HepG2 (cell line): ENCODE data around the gene FSD1. TPM values are rescaled to one million over a fixed set of nuclear protein-coding genes. Genes with fewer than 3 reads are reported as not detected.

Source experiments
- ATAC-seq: fragments of 200-7000 bp; cut with Tn5 transposase; 3 replicates; pipeline ENCODE4 v1.9.1; 2020; ENCODE audit warnings: mild to moderate bottlenecking, moderate library complexity
- BruUV-seq: library from RNA; stranded (reverse); fragments of 400-500 nt; replicated peaks from 2 replicates; lab custom pipeline; 2021; lab: Mats Ljungman, UMichigan
- CTCF ChIA-PET: fragments of 300-600 bp; formaldehyde crosslinking; extraction: SDS; loops from one replicate; lab custom pipeline; 2021; ENCODE audit warnings: low total read pairs, inconsistent platforms, low intra/inter-chr PET ratio; lab: Yijun Ruan, JAX
- POLR2A ChIA-PET: fragments of 350-600 bp; sonication (Branson Sonifier 250); formaldehyde crosslinking; loops from one replicate; lab custom pipeline; 2020; ENCODE audit warnings: antibody characterized with exemption, inconsistent platforms; lab: Yijun Ruan, JAX
- DNase-seq: peaks from one replicate; pipeline ENCODE4 v3.0.0-alpha.2; 2015; ENCODE audit warnings: low spot score
- FAIRE-seq: peaks from 3 replicates; lab custom pipeline; 2011; peaks lifted over from hg19 to GRCh38; lab: Jason Lieb, UNC
- H2AFZ ChIP-seq: one replicate; pipeline ENCODE4 v1.6.1; 2011; ENCODE audit warnings: low read length, inconsistent platforms
- H3K27ac ChIP-seq: fragments of 300-600 bp; 3 replicates; pipeline ENCODE4 v1.8.0; 2011; ENCODE audit warnings: mixed run types, mild to moderate bottlenecking, mixed read lengths, low read length, inconsistent platforms; ENCODE audit not compliant: insufficient read depth; ENCODE audit errors: extremely low read length
- H3K27me3 ChIP-seq, 2 experiments: fragments of 200-600 bp in 1 of 2; 2 replicates in 1 of 2; 3 replicates in 1 of 2; pipeline versions ENCODE4 v1.6.0 to v1.8.0; 2011; ENCODE audit warnings: low read length in 2 of 2, mild to moderate bottlenecking in 2 of 2, moderate library complexity in 2 of 2, inconsistent platforms in 1 of 2; ENCODE audit not compliant: insufficient read depth in 2 of 2, control insufficient read depth in 1 of 2
- H3K36me3 ChIP-seq, 2 experiments: fragments of 200-600 bp in 1 of 2; replicated peaks in 1 of 2; 2 replicates in 1 of 2; 3 replicates in 1 of 2; pipeline versions ENCODE4 v1.5.1 to v1.8.0; 2011; ENCODE audit warnings: low read length in 2 of 2, inconsistent platforms in 1 of 2; ENCODE audit not compliant: insufficient read depth in 2 of 2, control insufficient read depth in 1 of 2
- H3K4me1 ChIP-seq: 2 replicates; pipeline ENCODE4 v1.5.1; 2012; ENCODE audit warnings: low read length, inconsistent platforms; ENCODE audit not compliant: insufficient read depth
- H3K4me2 ChIP-seq: 2 replicates; pipeline ENCODE4 v1.6.0; 2011; ENCODE audit warnings: low read depth, low read length, inconsistent platforms
- H3K4me3 ChIP-seq, 3 experiments: fragments of 200-600 bp in 1 of 3; sonication (generic), shearing (Covaris generic) in 1 of 3; replicated peaks in 1 of 3; 2 replicates each; pipeline ENCODE4 v1.5.1; 2011 to 2016; ENCODE audit warnings: low read length in 3 of 3, inconsistent platforms in 2 of 3, low read depth in 2 of 3, mild to moderate bottlenecking in 2 of 3, control low read depth in 1 of 3, mixed read lengths in 1 of 3; ENCODE audit not compliant: insufficient read depth in 1 of 3
- H3K79me2 ChIP-seq: one replicate; pipeline ENCODE4 v1.6.1; 2011; ENCODE audit warnings: low read length, inconsistent platforms; ENCODE audit not compliant: insufficient read depth
- H3K9ac ChIP-seq: 2 replicates; pipeline ENCODE4 v1.6.0; 2011; ENCODE audit warnings: mild to moderate bottlenecking, low read depth, low read length, inconsistent platforms; ENCODE audit not compliant: insufficient read depth
- H3K9me3 ChIP-seq: 2 replicates; pipeline ENCODE4 v1.5.1; 2012; ENCODE audit warnings: mild to moderate bottlenecking, low read length
- H4K20me1 ChIP-seq: 2 replicates; pipeline ENCODE4 v1.6.0; 2011; ENCODE audit warnings: inconsistent platforms, mild to moderate bottlenecking, low read length, moderate library complexity; ENCODE audit not compliant: insufficient read depth
- AGO1 ChIP-seq: fragments of 200-400 bp; formaldehyde crosslinking; IDR thresholded peaks from 2 replicates; pipeline ENCODE4 v1.6.1; 2017; ENCODE audit warnings: mild to moderate bottlenecking, low read depth, low read length, moderate library complexity; ENCODE audit not compliant: poor library complexity, severe bottlenecking
- AGO2 ChIP-seq: fragments of 200-400 bp; formaldehyde crosslinking; optimal IDR thresholded peaks from 2 replicates; pipeline ENCODE3; 2017; ENCODE audit warnings: mild to moderate bottlenecking, low read depth, low read length, moderate library complexity
- JUNB ChIP-seq: sonication (generic); formaldehyde crosslinking; IDR thresholded peaks from 2 replicates; pipeline ENCODE4 v1.8.0; 2022; ENCODE audit warnings: missing genetic modification reagents, mild to moderate bottlenecking, borderline replicate concordance
- POLR2A ChIP-seq, 2 experiments: IDR thresholded peaks; 2 replicates each; pipeline ENCODE4 v1.6.1; 2011; ENCODE audit warnings: low read depth in 2 of 2, low read length in 2 of 2, mild to moderate bottlenecking in 1 of 2, moderate library complexity in 1 of 2; ENCODE audit not compliant: insufficient read depth in 1 of 2
- ZFP36 ChIP-seq: fragments of 150-350 bp; IDR thresholded peaks from 2 replicates; pipeline ENCODE4 v1.6.1; 2018; ENCODE audit warnings: borderline replicate concordance, low read length, low read depth; ENCODE audit not compliant: partially characterized antibody
- ZNF274 ChIP-seq: sonication (generic); formaldehyde crosslinking; IDR thresholded peaks from 2 replicates; pipeline ENCODE4 v1.5.1; 2020; ENCODE audit warnings: mild to moderate bottlenecking, missing genetic modification reagents
- ZNF577 ChIP-seq: sonication (generic); formaldehyde crosslinking; IDR thresholded peaks from 2 replicates; pipeline ENCODE4 v1.4.0; 2020; ENCODE audit warnings: mild to moderate bottlenecking, low read depth, missing genetic modification reagents, borderline replicate concordance
- WGBS: methylation state at CpG from one replicate; pipeline ENCODE4 v1.1.6; 2017; ENCODE audit warnings: low lambda C conversion rate; 5-methylcytosine and 5-hydroxymethylcytosine counted together
- in situ Hi-C: cut with HindIII; loops from 2 replicates; pipeline ENCODE4 v1.10.0; 2017; ENCODE audit warnings: low pct_unique_long_range_greater_than_20kb; ENCODE audit not compliant: extremely low pct_ligation_motif_present
- intact Hi-C: fragments of 100-400 bp; cut with micrococcal nuclease; formaldehyde crosslinking; loops from one replicate; pipeline ENCODE4 v1.10.0; 2022; ENCODE audit not compliant: unreplicated experiment
- polyA plus RNA-seq, 8 experiments: library from polyadenylated mRNA; depleted of rRNA in 3 of 8; stranded (reverse) in 7 of 8; unstranded in 1 of 8; fragments of >200 nt; fragmentation: Illumina TruSeq in 4 of 8; extraction: Trizol in 4 of 8; gene quantifications; 2 replicates each; pipeline versions ENCODE4 v1.2.1 to v1.2.3, GENCODE V29; 2011 to 2016; ENCODE audit warnings: low read depth in 4 of 8, missing spikeins in 1 of 8, mixed read lengths in 1 of 8; ENCODE audit not compliant: insufficient read depth in 1 of 8
- total RNA-seq, 5 experiments: library from RNA; depleted of rRNA; stranded (reverse); fragments of >200 nt; fragmentation: Illumina TruSeq; extraction: Trizol; gene quantifications; 2 replicates each; pipeline ENCODE4 v1.2.3, GENCODE V29; 2016; ENCODE audit warnings: low read depth in 1 of 5
- TF ChIP-seq, protein P1 (sequence below): sonication (generic); formaldehyde crosslinking; IDR thresholded peaks from 2 replicates; pipeline ENCODE4 v1.5.1; 2020; ENCODE audit warnings: mild to moderate bottlenecking, missing genetic modification reagents, borderline replicate concordance
- TF ChIP-seq, protein P2 (sequence below): sonication (generic); formaldehyde crosslinking; IDR thresholded peaks from 2 replicates; pipeline ENCODE4 v1.8.0; 2022; ENCODE audit warnings: mild to moderate bottlenecking, missing genetic modification reagents, moderate library complexity
- TF ChIP-seq, protein P3 (sequence below): IDR thresholded peaks from 2 replicates; pipeline ENCODE4 v1.6.1; 2016; ENCODE audit warnings: mild to moderate bottlenecking, missing biosample characterization, missing genetic modification reagents
- TF ChIP-seq, protein P4 (sequence below): sonication (generic); formaldehyde crosslinking; IDR thresholded peaks from 2 replicates; pipeline ENCODE4 v1.5.1; 2020; ENCODE audit warnings: missing genetic modification reagents, mild to moderate bottlenecking, borderline replicate concordance

FSD1 gene
- total and polyA plus RNA-seq, 2 of the 13 experiments (the other 11 are each of a cell fraction or from before 2014, with no cell fraction given): 0.29 to 0.66 TPM

DNA sequence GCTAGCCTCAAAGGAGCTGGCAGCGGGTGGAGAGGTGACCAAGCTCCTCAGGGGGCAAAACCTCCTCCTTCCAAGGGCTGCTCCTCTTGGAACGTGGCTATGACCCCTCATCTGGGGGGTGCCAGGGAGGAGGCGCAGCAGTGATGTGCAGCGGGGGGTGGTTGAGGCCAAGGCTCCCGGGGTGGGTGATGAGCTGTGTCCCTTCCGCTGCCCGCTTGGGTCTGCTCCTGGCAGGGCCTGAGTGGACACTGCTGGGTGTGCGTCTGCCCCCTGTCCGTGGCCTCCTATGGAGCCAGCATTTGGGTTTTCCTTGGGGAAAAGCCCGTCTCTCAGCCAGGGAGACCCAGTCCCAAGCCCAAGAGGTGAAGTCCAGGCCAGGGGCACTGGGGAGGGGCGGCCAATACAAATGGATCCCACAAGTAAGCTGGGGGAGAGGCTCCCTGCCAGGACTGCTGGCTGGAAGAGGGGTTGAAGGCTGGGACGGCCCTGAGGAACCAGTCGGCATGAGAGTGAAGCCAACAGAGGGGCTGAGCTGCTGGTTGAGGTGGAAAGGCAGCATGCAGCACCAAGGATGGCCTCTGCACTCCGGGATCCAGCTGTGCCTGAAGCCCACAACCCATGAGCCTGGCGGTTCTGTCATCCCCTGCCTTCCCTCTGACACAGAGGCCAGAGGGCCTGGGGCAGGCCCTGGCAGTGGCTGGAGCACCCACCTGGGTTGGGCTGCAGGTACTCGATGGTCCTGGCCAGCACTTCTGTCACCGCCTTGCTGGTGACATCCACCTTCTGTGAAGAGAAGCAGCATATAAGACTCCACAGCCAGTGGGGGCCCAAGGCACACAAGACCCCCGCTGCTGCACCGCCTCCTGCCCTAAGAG, 61.6 kb downstream of the FSD1 start:
- no TSS peak for BruUV-seq
- H4K20me1 ChIP-seq: no peaks in the 10 kb centered on the region
- no peak for DNase-seq
- no peak overlapping the region for H2AFZ ChIP-seq
- intact Hi-C loops (no loop called here), in situ Hi-C loops (no loop called here)
- peaks cover 26 to 57% of the 10 kb centered on the region in 2 experiments; a peak in 4 of 5 replicates for H3K36me3 ChIP-seq
- no peaks in the 10 kb centered on the region for H3K27me3 ChIP-seq
- POLR2A ChIA-PET: interaction anchor here (1.4 kb wide), 1 partner anchor 9 kb away, joined by 3 read pairs; no protein-coding TSS in a partner anchor
- no peak overlapping the region for H3K4me3 ChIP-seq
- H3K9me3 ChIP-seq: no peaks in the 10 kb centered on the region
- CTCF ChIA-PET: interaction anchor here (1.1 kb wide), 1 partner anchor 35 kb away, joined by 3 read pairs; the partner anchor contains the start of gene SH3GL1
- peaks cover 12% of the 10 kb centered on the region for H3K79me2 ChIP-seq
- no peak for ATAC-seq
- no peaks in the 10 kb centered on the region for H3K4me1 ChIP-seq
- no peak for FAIRE-seq
- H3K9ac ChIP-seq: no peak overlapping the region
- no peak overlapping the region for H3K27ac ChIP-seq
- TF ChIP-seq AGO1 (peak; percentile 82), POLR2A (IDR thresholded peaks at IDR 0.05; ENCODE audit: insufficient read depth in 1 of 2, low read depth in 2 of 2, low read length in 2 of 2) (0 out of 4 replicates have a peak, but pooled peaks of 1 of the 2 experiments have one; percentile 14), AGO2 (peak; percentile 14), ZFP36 (no peak), JUNB (no peak), ZNF577 (CRISPR knock-in tag) (no peak), ZNF274 (CRISPR knock-in tag) (no peak)
- TF ChIP-seq, protein P1, sequence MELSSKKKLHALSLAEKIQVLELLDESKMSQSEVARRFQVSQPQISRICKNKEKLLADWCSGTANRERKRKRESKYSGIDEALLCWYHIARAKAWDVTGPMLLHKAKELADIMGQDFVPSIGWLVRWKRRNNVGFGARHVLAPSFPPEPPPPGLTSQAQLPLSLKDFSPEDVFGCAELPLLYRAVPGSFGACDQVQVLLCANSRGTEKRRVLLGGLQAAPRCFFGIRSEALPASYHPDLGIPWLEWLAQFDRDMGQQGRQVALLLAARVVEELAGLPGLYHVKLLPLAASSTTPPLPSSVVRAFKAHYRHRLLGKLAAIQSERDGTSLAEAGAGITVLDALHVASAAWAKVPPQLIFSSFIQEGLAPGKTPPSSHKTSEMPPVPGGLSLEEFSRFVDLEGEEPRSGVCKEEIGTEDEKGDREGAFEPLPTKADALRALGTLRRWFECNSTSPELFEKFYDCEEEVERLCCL (CRISPR knock-in tag): no peak
- TF ChIP-seq, protein P2, sequence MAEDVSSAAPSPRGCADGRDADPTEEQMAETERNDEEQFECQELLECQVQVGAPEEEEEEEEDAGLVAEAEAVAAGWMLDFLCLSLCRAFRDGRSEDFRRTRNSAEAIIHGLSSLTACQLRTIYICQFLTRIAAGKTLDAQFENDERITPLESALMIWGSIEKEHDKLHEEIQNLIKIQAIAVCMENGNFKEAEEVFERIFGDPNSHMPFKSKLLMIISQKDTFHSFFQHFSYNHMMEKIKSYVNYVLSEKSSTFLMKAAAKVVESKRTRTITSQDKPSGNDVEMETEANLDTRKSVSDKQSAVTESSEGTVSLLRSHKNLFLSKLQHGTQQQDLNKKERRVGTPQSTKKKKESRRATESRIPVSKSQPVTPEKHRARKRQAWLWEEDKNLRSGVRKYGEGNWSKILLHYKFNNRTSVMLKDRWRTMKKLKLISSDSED (CRISPR knock-in tag): no peak
- TF ChIP-seq, protein P3, sequence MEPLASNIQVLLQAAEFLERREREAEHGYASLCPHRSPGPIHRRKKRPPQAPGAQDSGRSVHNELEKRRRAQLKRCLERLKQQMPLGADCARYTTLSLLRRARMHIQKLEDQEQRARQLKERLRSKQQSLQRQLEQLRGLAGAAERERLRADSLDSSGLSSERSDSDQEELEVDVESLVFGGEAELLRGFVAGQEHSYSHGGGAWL (CRISPR knock-in tag): no peak
- TF ChIP-seq, protein P4, sequence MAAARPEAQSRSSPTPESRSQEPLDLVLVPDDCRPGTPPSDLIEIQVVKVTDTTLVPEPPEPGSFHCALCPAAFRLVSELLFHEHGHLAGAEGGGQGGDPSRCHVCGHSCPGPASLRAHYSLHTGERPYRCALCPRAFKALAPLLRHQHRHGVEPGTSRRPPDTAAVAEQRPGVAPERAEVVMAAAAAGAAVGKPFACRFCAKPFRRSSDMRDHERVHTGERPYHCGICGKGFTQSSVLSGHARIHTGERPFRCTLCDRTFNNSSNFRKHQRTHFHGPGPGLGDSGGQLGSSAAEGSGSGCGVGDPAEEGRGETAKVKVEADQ: no peak
- no peak overlapping the region for H3K4me2 ChIP-seq
- WGBS: 83% methylated on average over 9 of the region's 19 CpGs
